ENCODE results near the gene TRAPPC3. TPM values are rescaled to one million over a fixed set of nuclear protein-coding genes. Genes with fewer than 3 reads are reported as not detected.

The TRAPPC3 gene
- total and polyA plus RNA-seq, 2 experiments from 2014 or later = 45.6 to 55.9 TPM

DNA sequence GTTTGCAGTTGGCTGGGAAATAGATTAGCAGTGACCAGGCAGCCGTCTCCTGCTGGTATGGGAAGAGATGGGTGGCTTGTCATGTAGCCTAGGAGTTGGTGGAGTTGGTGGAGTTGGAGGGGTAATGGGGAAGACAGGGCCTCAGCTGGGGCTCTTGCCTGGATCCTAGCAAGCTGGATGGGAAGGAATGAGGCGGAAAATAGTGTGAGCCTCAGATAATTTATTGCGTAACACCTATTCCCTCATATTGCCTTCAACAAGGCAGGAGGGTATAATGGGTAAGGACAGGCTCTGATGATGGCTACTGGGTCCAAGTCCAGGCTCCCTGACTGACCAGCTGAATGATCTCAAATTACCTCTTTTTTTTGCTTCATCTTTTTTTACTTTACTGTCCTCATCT is 19.2 kb upstream of the TRAPPC3 start:
- Mint-ChIP-seq H3K4me1 (no peaks in the 10 kb centered on the region), H3K27ac (no peak overlapping the region), H3K27me3 (ENCODE audit: insufficient read depth, low read depth, poor library complexity) (no peaks in the 10 kb centered on the region), H3K36me3 (ENCODE audit: low read depth) (peaks cover 24% of the 10 kb centered on the region), H3K4me3 (no peak overlapping the region), H3K9me3 (no peaks in the 10 kb centered on the region)
- Histone ChIP-seq H2AFZ (no peak overlapping the region), H3K9me2 (ENCODE audit: insufficient read depth) (no peaks in the 10 kb centered on the region), H3K4me3 (no peak overlapping the region), H3K27me3 (ENCODE audit: insufficient read depth) (no peaks in the 10 kb centered on the region), H3K36me3 (ENCODE audit: insufficient read depth) (no peaks in the 10 kb centered on the region; the same call in 1 of the 2 replicates), H3K4me1 (ENCODE audit: insufficient read depth) (no peaks in the 10 kb centered on the region), H3F3A (replicated peaks; ENCODE audit: low read depth) (no peaks in the 10 kb centered on the region), H3K27ac (ENCODE audit: low read depth) (no peak overlapping the region), H4K20me1 (replicated peaks; ENCODE audit: insufficient read depth) (peaks cover 13% of the 10 kb centered on the region), H3K4me2 (no peak overlapping the region), H3K79me2 (replicated peaks; ENCODE audit: insufficient read depth) (peaks cover 9% of the 10 kb centered on the region; the same call in 1 of the 2 replicates)
- DNase-seq (ENCODE audit: low spot score) (no peak), ATAC-seq (no peak)
- no peak for TF ChIP-seq JUNB (IDR thresholded peaks at IDR 0.05; ENCODE audit: unreplicated experiment)
- no peak for TF ChIP-seq EZH2 (IDR thresholded peaks at IDR 0.05; ENCODE audit: low read depth, unreplicated experiment)
- TF ChIP-seq STAT1 (IDR thresholded peaks at IDR 0.05; ENCODE audit: unreplicated experiment) = no peak
- TF ChIP-seq, protein P1, sequence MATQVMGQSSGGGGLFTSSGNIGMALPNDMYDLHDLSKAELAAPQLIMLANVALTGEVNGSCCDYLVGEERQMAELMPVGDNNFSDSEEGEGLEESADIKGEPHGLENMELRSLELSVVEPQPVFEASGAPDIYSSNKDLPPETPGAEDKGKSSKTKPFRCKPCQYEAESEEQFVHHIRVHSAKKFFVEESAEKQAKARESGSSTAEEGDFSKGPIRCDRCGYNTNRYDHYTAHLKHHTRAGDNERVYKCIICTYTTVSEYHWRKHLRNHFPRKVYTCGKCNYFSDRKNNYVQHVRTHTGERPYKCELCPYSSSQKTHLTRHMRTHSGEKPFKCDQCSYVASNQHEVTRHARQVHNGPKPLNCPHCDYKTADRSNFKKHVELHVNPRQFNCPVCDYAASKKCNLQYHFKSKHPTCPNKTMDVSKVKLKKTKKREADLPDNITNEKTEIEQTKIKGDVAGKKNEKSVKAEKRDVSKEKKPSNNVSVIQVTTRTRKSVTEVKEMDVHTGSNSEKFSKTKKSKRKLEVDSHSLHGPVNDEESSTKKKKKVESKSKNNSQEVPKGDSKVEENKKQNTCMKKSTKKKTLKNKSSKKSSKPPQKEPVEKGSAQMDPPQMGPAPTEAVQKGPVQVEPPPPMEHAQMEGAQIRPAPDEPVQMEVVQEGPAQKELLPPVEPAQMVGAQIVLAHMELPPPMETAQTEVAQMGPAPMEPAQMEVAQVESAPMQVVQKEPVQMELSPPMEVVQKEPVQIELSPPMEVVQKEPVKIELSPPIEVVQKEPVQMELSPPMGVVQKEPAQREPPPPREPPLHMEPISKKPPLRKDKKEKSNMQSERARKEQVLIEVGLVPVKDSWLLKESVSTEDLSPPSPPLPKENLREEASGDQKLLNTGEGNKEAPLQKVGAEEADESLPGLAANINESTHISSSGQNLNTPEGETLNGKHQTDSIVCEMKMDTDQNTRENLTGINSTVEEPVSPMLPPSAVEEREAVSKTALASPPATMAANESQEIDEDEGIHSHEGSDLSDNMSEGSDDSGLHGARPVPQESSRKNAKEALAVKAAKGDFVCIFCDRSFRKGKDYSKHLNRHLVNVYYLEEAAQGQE (IDR thresholded peaks at IDR 0.05; ENCODE audit: unreplicated experiment) = no peak
- TF ChIP-seq, protein P2, sequence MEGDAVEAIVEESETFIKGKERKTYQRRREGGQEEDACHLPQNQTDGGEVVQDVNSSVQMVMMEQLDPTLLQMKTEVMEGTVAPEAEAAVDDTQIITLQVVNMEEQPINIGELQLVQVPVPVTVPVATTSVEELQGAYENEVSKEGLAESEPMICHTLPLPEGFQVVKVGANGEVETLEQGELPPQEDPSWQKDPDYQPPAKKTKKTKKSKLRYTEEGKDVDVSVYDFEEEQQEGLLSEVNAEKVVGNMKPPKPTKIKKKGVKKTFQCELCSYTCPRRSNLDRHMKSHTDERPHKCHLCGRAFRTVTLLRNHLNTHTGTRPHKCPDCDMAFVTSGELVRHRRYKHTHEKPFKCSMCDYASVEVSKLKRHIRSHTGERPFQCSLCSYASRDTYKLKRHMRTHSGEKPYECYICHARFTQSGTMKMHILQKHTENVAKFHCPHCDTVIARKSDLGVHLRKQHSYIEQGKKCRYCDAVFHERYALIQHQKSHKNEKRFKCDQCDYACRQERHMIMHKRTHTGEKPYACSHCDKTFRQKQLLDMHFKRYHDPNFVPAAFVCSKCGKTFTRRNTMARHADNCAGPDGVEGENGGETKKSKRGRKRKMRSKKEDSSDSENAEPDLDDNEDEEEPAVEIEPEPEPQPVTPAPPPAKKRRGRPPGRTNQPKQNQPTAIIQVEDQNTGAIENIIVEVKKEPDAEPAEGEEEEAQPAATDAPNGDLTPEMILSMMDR (conservative IDR thresholded peaks at IDR 0.05; ENCODE audit: low read depth in 2 of 2) = no peak
- TF ChIP-seq NANOG (IDR thresholded peaks at IDR 0.05; ENCODE audit: borderline replicate concordance) = no peak
- TF ChIP-seq POLR2AphosphoS5 (IDR thresholded peaks at IDR 0.05; ENCODE audit: low read depth) = no peak
- no peak for TF ChIP-seq EZH2phosphoT487 (IDR thresholded peaks at IDR 0.05; ENCODE audit: unreplicated experiment)
- TF ChIP-seq, protein P3, sequence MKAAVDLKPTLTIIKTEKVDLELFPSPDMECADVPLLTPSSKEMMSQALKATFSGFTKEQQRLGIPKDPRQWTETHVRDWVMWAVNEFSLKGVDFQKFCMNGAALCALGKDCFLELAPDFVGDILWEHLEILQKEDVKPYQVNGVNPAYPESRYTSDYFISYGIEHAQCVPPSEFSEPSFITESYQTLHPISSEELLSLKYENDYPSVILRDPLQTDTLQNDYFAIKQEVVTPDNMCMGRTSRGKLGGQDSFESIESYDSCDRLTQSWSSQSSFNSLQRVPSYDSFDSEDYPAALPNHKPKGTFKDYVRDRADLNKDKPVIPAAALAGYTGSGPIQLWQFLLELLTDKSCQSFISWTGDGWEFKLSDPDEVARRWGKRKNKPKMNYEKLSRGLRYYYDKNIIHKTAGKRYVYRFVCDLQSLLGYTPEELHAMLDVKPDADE (IDR thresholded peaks at IDR 0.05) = no peak
- no peak for TF ChIP-seq ZNF331 (CRISPR knock-in tag; IDR thresholded peaks at IDR 0.05; ENCODE audit: low read depth)
- TF ChIP-seq, protein P4, sequence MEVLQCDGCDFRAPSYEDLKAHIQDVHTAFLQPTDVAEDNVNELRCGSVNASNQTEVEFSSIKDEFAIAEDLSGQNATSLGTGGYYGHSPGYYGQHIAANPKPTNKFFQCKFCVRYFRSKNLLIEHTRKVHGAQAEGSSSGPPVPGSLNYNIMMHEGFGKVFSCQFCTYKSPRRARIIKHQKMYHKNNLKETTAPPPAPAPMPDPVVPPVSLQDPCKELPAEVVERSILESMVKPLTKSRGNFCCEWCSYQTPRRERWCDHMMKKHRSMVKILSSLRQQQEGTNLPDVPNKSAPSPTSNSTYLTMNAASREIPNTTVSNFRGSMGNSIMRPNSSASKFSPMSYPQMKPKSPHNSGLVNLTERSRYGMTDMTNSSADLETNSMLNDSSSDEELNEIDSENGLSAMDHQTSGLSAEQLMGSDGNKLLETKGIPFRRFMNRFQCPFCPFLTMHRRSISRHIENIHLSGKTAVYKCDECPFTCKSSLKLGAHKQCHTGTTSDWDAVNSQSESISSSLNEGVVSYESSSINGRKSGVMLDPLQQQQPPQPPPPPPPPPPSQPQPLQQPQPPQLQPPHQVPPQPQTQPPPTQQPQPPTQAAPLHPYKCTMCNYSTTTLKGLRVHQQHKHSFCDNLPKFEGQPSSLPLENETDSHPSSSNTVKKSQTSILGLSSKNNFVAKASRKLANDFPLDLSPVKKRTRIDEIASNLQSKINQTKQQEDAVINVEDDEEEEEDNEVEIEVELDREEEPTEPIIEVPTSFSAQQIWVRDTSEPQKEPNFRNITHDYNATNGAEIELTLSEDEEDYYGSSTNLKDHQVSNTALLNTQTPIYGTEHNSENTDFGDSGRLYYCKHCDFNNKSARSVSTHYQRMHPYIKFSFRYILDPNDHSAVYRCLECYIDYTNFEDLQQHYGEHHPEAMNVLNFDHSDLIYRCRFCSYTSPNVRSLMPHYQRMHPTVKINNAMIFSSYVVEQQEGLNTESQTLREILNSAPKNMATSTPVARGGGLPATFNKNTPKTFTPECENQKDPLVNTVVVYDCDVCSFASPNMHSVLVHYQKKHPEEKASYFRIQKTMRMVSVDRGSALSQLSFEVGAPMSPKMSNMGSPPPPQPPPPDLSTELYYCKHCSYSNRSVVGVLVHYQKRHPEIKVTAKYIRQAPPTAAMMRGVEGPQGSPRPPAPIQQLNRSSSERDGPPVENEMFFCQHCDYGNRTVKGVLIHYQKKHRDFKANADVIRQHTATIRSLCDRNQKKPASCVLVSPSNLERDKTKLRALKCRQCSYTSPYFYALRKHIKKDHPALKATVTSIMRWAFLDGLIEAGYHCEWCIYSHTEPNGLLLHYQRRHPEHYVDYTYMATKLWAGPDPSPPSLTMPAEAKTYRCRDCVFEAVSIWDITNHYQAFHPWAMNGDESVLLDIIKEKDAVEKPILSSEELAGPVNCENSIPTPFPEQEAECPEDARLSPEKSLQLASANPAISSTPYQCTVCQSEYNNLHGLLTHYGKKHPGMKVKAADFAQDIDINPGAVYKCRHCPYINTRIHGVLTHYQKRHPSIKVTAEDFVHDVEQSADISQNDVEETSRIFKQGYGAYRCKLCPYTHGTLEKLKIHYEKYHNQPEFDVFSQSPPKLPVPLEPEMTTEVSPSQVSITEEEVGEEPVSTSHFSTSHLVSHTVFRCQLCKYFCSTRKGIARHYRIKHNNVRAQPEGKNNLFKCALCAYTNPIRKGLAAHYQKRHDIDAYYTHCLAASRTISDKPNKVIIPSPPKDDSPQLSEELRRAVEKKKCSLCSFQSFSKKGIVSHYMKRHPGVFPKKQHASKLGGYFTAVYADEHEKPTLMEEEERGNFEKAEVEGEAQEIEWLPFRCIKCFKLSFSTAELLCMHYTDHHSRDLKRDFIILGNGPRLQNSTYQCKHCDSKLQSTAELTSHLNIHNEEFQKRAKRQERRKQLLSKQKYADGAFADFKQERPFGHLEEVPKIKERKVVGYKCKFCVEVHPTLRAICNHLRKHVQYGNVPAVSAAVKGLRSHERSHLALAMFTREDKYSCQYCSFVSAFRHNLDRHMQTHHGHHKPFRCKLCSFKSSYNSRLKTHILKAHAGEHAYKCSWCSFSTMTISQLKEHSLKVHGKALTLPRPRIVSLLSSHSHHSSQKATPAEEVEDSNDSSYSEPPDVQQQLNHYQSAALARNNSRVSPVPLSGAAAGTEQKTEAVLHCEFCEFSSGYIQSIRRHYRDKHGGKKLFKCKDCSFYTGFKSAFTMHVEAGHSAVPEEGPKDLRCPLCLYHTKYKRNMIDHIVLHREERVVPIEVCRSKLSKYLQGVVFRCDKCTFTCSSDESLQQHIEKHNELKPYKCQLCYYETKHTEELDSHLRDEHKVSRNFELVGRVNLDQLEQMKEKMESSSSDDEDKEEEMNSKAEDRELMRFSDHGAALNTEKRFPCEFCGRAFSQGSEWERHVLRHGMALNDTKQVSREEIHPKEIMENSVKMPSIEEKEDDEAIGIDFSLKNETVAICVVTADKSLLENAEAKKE (CRISPR knock-in tag; IDR thresholded peaks at IDR 0.05) = no peak
- TF ChIP-seq CREB1 (CRISPR knock-in tag; IDR thresholded peaks at IDR 0.05; ENCODE audit: low read depth) = no peak
- no peak for TF ChIP-seq ZNF114 (CRISPR knock-in tag; IDR thresholded peaks at IDR 0.05)
